Endothelial cell of hepatic sinusoid (primary cell): ENCODE data around the gene LPIN2.

Experiments
- in situ Hi-C: cut with HindIII; loops from 2 replicates; pipeline ENCODE4 v1.10.0; 2017; ENCODE audit warnings: low sequenced_read_pairs

The LPIN2 gene

GRCh38 chr18:2982452-2983269, 30.3 kb downstream of the LPIN2 start:
- in situ Hi-C loops = no loop called here

GRCh38 chr18:2982022-2982421, 30.9 kb downstream of the LPIN2 start:
- in situ Hi-C loops = no loop called here

DNA sequence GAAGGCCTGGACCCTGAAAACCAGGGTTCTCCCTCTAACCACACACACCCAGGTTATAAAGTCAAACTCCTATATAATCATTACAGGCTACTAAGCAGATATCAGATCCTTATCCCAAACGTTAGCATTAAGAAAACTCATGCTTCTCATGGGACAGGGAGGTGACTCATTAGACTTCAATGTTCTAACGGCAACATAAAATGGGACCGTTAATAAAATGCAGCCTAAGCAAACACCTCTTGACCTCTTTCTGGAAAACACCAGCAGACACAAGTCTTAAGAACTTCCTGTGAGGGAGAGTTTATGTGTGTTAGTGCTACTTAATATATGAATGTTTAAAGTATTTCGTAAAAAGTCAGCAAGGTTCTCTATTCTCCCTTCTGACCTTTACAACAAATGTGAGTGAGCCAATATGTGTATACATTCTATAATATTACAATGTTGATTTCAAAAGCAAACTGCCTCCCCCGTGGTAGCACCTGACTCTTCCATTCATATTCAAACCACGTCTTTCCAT, 31.7 kb downstream of the LPIN2 start:
- in situ Hi-C loops = no loop called here

- in situ Hi-C loops = no loop called here
Measured at GRCh38 chr18:2979871-2980790, 32.8 kb downstream of the LPIN2 start.

DNA sequence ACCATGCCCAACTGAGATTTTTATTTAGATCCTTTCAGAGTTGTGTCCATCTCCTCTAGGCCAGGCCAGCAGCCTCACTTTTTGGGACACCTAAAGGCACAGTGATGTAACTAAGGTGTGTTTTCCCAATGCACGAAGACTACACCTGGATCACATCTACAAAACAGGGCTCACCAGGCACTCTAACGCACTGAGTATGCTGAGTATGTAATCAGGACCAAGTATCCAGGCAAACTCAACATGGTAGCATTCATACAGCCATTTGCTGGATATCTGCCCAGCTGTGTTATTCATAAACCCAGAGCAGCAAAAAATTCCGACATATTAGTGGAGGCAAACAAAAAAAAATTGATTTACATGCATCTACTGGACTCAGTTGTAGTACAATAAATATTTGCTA, 33.8 kb downstream of the LPIN2 start:
- in situ Hi-C loops = no loop called here

DNA sequence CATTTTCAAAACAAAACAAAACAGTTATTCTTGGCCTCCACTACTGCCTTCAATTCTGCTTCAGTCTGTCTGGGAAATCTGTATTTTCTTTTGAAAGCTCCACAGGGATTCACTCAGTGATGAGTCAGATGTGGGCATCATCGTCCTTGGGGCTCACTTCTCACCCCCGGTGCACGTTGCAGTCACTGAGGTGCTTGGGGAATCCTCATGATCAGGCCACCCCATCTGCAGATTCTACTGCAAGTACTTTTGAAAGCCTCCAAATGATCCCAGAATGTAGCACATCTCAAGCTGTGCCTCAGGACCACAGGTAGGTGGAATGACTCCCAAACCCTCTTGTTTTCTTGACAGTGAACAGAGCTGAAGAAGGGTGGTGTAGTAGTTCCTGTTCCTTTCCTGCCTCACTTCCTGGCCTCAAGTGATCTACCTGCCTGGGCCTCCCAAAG, 34.3 kb downstream of the LPIN2 start:
- in situ Hi-C loops = no loop called here

- in situ Hi-C loops = no loop called here
Measured at GRCh38 chr18:2978208-2978607, 34.7 kb downstream of the LPIN2 start.

DNA sequence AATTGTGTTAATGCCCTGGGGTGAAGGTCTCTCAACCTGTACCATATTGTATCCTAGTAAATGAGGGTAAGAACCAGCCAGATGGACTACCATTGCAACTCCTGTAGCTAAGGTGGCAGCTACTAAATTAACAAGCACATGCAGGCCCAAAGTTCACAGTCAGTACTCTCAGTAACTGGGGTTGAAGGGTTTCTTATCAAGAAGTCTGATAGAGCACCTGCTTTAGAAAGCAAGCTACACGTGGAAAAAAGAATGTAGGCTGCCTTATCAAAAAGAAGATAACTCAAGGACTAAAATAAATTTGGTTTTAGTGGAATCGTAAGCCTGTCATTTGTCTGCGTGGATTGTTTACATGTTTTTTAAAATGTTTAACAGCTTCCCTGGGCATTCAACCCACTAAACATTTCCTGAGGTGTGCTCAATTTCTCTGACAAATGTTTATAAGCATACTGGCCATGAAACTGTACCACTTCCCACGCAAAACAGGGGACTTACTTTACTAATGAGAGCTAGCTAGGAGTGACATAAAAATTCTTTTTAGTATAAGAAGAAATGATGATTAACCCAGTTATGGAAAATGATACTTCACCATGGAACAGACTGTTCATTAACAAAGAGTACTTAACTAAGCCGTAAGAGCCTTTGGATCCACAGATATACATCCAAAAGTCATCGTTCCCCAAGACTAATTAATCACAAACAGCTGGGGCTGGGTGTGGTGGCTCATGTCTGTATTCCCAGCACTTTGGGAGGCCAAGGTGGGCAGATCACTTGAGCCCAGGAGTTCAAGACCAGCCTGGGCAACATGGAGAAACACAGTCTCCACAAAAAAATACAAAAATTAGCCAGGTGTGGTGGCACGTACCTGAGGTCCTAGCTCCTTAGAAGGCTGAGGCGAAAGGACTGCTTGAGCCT, 36.5 kb downstream of the LPIN2 start:
- in situ Hi-C loops = no loop called here

- in situ Hi-C loops = loop anchor here (5.0 kb wide), 1 partner anchor 62 kb away; no protein-coding TSS in a partner anchor
Measured at GRCh38 chr18:2974731-2975130, 38.2 kb downstream of the LPIN2 start.

DNA sequence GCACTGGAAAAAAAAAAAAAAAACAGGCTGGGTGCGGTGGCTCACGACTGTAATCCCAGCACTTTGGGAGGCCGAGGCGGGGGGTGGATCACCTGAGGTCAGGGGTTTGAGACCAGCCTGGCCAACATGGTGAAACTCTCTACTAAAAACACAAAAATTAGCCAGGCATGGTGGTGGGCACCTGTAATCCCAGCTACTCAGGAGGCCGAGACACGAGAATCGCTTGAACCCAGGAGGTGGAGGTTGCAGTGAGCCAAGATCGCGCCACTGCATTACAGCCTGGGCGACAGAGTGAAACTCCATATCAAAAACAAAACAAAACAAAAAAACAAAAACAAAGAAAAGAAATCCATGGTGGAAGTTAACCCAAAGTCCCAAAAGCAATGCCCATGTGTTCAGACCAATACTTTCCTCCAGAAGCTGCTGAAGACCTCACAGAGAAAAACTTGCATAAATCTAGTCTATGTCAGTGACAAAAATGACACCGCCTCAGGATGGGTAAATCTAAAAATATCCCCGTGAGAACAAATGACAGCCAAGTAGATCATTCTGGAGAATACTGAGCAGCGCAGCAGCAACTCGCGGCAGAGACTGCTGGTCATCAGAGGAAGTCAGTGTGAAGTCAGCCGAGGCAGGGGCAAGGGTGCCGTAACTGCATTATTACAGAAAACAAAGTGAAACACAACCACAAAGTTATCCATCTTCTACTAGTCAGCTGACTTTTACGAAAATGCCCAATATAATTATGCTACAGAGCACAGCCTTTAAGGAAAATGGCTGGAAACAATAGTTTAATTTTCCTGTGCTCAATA, 41.0 kb downstream of the LPIN2 start:
- in situ Hi-C loops = loop anchor here (5.0 kb wide), 1 partner anchor 60 kb away; no protein-coding TSS in a partner anchor

GRCh38 chr18:2970772-2971659, 41.9 kb downstream of the LPIN2 start:
- in situ Hi-C loops = loop anchor here (5.0 kb wide), 1 partner anchor 59 kb away; no protein-coding TSS in a partner anchor

- in situ Hi-C loops = loop anchor here (5.0 kb wide), 1 partner anchor 58 kb away; no protein-coding TSS in a partner anchor
Measured at GRCh38 chr18:2970344-2970743, 42.6 kb downstream of the LPIN2 start.

- in situ Hi-C loops = loop anchor here (5.0 kb wide), 1 partner anchor 57 kb away; no protein-coding TSS in a partner anchor
Measured at GRCh38 chr18:2969695-2970094, 43.2 kb downstream of the LPIN2 start.

DNA sequence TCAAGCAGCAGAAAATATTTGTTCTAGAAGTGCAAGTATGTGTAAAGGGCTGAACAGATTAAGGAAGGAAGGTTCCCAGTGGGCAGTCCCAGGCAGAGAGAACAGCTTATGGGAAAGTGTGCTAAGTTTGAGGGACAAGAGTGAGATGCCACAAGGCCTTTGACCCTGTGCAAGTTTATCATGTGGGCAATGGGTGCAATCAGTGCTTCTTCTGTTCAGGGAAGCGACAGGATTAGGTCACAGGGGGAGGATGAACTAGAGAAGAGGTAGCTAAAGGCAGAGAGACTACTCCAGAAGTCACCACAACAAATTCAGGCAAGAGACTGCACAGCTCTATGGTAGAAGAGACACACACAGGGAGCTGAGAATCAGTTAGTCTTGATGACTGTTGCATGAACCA, 44.3 kb downstream of the LPIN2 start:
- in situ Hi-C loops = no loop called here

GRCh38 chr18:2967820-2968219, 45.1 kb downstream of the LPIN2 start:
- in situ Hi-C loops = no loop called here

DNA sequence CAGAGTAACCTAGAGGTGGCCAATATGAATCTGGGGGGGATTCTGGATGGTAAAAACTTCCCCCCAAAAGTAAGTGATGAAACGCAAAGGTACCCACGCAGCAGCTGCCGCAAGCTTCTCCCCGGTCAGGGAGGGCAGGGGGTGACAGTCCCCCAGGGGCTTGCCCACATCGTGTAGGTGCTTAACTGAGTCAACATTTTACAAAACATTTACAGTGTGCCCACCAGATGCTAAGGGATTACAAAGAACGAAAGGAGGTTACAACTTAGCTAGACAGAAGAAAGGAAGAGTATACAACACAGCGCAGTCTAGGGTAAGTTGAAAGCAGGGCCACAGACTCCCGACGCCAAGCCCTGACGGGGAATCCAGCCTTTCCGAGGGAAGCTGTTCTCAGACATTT, 45.6 kb downstream of the LPIN2 start:
- in situ Hi-C loops = no loop called here

DNA sequence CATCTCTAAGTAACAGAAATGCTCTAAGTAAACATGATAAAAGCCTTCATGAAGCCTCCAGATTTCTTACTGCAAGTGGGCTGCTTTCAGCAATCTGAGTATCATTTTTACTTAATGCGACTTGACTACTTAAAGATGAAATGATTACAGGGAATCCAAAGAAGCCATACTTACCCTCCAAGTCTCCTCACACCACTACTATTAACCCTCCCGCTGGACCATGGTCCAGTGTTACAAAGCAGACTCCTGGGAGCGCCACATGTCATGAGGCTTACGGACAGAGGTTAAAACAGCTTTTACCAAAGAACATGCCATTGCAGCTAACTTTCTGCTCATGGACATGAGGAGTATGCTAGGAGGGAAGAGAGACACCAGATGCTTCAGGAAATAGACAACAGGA, 46.4 kb downstream of the LPIN2 start:
- in situ Hi-C loops = no loop called here

- in situ Hi-C loops = no loop called here
Measured at GRCh38 chr18:2965797-2966196, 47.1 kb downstream of the LPIN2 start.
